ENCODE measurements around the gene NLGN4Y.

DNA sequence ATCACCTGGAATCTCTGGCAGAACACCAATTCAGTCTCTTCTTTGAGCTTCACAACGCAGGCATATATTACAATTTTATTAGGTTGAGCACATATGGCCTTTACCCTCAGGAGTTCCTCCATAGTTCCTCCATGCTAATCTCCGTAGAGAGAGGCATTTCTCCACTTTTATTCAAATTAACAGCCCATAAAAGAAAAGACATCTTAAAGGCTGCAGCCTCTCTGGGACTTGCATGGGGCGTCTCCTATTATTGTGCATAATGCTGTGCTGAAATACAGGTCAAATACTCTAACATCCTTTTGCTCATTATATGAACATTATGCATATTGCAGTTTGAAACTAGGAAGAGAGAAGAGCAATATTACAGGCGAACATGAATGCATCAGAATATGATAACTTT, 253.9 kb downstream of the NLGN4Y start:
- TF ChIP-seq, protein P1, sequence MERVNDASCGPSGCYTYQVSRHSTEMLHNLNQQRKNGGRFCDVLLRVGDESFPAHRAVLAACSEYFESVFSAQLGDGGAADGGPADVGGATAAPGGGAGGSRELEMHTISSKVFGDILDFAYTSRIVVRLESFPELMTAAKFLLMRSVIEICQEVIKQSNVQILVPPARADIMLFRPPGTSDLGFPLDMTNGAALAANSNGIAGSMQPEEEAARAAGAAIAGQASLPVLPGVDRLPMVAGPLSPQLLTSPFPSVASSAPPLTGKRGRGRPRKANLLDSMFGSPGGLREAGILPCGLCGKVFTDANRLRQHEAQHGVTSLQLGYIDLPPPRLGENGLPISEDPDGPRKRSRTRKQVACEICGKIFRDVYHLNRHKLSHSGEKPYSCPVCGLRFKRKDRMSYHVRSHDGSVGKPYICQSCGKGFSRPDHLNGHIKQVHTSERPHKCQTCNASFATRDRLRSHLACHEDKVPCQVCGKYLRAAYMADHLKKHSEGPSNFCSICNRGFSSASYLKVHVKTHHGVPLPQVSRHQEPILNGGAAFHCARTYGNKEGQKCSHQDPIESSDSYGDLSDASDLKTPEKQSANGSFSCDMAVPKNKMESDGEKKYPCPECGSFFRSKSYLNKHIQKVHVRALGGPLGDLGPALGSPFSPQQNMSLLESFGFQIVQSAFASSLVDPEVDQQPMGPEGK (CRISPR knock-in tag; IDR thresholded peaks at IDR 0.05; ENCODE audit: borderline replicate concordance): no peak
- TF ChIP-seq RARB (CRISPR knock-in tag; IDR thresholded peaks at IDR 0.05) (no peak), ZFP3 (CRISPR knock-in tag; IDR thresholded peaks at IDR 0.05) (no peak), BACH2 (CRISPR knock-in tag; IDR thresholded peaks at IDR 0.05; ENCODE audit: borderline replicate concordance) (no peak), ESRRG (CRISPR knock-in tag; IDR thresholded peaks at IDR 0.05) (no peak), CSDC2 (CRISPR knock-in tag; IDR thresholded peaks at IDR 0.05) (no peak), ZNF70 (CRISPR knock-in tag; IDR thresholded peaks at IDR 0.05) (no peak)
- TF ChIP-seq, protein P2, sequence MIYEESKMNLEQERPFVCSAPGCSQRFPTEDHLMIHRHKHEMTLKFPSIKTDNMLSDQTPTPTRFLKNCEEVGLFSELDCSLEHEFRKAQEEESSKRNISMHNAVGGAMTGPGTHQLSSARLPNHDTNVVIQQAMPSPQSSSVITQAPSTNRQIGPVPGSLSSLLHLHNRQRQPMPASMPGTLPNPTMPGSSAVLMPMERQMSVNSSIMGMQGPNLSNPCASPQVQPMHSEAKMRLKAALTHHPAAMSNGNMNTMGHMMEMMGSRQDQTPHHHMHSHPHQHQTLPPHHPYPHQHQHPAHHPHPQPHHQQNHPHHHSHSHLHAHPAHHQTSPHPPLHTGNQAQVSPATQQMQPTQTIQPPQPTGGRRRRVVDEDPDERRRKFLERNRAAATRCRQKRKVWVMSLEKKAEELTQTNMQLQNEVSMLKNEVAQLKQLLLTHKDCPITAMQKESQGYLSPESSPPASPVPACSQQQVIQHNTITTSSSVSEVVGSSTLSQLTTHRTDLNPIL (CRISPR knock-in tag; IDR thresholded peaks at IDR 0.05; ENCODE audit: low read depth): no peak

Measured in SK-N-SH treated with all-trans-retinoic acid at 6 μM for 48 hours (cell line).